Kidney capillary endothelial cell (primary cell): ENCODE data around the gene EXD2.
A peak's percentile ranks its signal among the peaks of the same experiment; 100 is the strongest.
"Not testable (repeated sequence)": the region's sequence is repeated elsewhere in the genome, so short reads cannot be mapped to it uniquely, and the experiment has no call there.

Experiments
- DNase-seq: peaks from one replicate; pipeline ENCODE4 v3.0.0-alpha.2; 2018; ENCODE audit warnings: low spot score

The EXD2 gene, protein sequence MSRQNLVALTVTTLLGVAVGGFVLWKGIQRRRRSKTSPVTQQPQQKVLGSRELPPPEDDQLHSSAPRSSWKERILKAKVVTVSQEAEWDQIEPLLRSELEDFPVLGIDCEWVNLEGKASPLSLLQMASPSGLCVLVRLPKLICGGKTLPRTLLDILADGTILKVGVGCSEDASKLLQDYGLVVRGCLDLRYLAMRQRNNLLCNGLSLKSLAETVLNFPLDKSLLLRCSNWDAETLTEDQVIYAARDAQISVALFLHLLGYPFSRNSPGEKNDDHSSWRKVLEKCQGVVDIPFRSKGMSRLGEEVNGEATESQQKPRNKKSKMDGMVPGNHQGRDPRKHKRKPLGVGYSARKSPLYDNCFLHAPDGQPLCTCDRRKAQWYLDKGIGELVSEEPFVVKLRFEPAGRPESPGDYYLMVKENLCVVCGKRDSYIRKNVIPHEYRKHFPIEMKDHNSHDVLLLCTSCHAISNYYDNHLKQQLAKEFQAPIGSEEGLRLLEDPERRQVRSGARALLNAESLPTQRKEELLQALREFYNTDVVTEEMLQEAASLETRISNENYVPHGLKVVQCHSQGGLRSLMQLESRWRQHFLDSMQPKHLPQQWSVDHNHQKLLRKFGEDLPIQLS

DNA sequence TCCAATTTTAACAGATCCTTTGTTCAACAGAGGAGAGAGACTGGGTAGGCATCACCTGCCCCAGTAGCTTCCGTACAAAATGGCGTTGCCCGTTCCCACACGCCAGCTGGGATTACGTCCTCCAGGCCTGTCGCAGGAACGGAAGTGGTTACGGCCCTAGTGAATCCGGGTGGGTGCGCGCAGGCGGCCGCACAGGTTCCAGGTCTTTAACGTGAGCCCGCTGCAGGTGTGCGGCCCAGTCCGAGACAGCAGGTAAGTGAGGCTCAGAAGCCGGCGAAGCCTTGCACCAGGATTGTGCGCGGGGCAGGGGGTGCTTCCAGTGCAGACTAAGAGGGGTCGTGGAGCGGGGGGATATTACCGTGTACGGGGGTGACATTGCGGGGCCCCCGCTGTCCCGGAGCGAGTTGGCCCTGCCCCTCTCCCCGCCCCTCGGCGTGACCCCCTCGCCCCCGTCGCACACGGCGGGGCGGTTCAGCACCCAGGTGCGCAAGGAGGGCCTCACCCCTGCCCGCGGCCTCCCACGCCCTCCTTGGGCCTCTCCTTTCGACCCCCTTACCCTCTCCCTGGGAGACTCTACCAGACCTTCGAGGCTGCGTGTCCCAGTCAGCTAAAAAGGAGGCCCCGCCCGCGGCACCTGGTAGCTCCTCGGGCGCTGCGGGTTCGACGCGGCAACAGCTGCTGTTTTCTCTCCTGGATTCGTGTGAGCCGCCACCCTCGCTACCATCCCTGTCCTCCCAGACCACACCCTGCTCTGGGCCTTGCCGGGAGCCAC lies at the start of gene EXD2:
Gene EXD2, plus strand, starts transcription at position 159 of the 772 bp plus-strand sequence. CDS start 17,973 bp downstream, outside the sequence.
- DNase-seq: peak; percentile 55

DNA sequence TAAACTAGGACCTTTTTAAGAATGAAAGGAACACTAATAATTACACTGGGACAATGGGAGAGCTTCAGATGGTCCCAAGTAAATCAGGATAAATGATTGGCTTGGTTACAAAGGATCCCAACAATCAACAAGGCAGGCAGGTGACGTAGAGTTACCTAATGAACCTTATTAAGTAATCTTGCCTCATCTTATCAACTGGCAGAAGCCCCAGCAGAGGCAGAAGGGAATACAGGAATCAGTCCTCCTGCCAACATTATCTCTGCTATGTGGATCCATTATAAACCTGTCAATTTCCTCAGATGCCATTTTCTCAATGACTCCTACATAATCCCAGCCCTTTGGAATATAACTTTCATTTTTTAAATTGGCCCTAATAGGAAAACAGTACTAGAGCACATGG lies 49.7 kb upstream of the EXD2 start:
- no peak for DNase-seq

DNA sequence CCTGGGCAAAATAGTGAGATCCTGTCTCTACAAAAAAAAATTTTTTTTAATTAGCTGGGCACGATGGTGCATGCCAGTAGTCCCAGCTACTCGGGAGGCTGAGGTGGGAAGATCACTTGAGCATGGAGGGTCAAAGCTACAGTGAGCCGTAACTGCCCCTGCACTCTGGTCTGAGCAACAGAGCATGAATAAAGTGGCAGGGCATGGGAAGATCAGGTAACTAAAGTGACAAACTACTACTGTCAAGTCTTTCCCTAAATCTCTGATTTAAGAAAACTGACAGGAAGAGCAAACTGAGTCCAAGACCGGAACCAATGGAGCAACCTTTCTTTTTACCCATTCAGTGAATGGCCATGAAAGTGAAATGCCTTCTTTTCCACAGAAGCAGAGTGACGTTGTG lies 49.2 kb upstream of the EXD2 start:
- no peak for DNase-seq

DNA sequence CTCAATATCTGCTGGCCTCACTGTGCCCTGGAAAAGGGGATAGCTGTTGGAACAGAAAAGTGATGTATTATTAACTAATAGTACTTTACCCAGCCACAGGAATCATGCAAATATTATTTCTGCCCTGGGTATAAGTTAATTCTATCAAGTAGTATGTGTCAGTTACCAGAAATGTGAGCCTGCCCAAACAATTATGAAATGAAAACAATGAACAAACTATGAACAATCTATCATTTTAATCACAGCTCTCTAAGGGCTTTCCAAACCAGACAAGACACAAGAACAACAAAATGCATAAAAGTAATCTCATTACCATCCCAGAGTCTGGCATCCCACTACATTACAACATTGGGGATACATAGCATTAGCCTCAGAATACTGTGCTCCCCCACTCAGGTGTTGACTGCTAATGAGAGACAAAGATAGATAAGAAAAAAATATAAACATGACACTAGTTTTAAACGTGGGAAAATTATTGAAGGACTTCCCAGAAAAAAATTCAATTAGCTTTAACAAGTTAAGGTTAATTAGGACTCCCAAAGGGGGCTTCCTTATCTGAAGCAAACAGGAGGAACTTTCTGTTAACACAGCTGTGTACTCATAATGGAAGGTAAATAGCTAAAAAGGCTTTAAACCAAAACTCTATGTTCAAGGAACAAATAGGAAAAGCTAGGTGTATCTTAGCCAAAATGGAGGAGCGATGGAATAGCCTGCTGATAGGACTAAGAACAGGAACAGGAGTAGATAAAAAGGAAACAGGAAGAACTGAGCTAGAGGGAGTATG lies 41.6 kb upstream of the EXD2 start:
- no peak for DNase-seq

DNA sequence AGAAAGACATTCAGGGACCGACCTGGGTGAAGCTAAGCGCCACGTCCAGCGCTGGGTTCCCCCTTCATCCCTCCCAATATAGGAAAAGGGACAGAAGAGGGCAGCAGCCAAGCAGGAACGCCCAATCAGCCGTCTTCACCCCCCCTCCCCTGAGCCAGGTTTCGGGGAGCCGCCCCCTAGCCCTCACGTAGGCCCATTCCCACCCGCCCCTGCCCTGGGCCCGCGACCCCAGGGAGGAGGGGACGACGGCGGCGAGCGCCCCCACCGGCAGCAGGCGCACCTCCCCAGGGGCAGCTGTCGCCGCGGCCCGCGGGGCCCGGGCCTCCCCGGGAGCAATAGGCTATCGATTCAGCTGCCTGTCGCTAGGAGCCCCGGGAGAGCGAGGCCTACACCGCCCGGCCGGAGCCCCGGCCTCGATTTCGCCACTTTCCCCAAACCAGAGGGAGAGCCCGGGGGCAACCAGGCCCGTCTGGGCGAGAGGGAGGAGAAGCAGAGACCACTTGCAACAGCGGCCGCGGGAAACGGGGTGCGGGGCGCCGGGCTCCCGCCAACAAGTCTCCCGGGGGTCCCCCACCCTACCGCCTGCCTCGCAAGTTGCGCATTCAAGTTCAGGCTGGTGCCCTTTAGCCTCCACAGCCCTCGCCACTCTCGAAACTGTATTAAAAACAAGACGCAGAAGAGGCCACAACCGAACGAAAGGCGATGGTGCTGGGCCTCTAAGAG lies 39.7 kb upstream of the EXD2 start:
- peak; percentile 44 for DNase-seq

DNA sequence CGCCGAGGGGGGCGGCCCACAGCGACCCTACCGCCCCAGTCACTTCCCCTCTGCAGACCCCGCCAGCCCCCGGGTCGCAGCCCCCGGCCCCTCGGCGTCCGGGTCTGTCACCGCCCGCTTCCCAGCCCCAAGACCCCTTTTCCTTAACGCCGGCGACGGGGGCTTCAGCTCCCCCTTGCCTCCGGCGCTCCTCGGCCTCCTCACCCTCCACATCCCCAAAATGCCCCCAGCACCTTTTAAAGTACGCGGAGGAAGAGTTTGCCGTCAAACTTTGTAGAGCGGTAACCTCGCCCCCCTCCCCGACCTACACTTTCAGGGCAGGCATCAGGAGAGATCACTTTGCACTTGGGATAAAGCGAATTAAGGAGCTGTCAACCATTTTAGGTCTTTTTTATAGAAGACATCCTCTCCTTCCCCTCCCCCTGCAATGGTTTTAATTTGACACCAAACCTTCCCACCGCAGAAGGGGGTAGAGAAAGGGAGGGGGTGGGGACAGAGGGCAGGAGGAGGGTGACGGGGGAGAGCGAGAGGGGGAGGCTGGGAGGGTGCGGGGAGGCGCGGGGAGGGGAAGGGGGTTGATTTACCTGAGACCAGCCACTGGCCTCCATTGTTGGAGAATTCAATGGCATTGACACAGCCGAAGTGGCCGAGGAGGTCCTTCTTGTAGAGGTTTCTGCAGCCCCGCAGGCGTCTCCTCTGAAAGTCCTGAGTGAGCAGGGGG lies 39.0 kb upstream of the EXD2 start:
- peak; percentile 16 for DNase-seq

DNA sequence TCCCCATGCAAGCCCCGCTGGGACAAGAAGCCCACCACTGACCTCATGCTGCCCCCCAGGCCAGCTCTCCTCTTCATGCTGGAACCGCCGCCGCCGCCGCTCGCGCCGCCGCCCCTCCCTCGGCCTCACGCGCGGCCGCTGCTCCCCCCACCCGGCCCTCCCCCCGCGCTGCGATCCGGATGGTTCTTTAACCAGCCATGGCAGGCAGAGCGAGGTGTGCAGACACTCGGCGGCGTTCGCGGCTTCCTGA lies 38.5 kb upstream of the EXD2 start, which contains the start of gene DCAF5:
Gene DCAF5, minus strand, starts transcription at position 218 of the 250 bp plus-strand sequence. Its CDS starts 141 bp downstream, at position 77.
- no peak for DNase-seq

DNA sequence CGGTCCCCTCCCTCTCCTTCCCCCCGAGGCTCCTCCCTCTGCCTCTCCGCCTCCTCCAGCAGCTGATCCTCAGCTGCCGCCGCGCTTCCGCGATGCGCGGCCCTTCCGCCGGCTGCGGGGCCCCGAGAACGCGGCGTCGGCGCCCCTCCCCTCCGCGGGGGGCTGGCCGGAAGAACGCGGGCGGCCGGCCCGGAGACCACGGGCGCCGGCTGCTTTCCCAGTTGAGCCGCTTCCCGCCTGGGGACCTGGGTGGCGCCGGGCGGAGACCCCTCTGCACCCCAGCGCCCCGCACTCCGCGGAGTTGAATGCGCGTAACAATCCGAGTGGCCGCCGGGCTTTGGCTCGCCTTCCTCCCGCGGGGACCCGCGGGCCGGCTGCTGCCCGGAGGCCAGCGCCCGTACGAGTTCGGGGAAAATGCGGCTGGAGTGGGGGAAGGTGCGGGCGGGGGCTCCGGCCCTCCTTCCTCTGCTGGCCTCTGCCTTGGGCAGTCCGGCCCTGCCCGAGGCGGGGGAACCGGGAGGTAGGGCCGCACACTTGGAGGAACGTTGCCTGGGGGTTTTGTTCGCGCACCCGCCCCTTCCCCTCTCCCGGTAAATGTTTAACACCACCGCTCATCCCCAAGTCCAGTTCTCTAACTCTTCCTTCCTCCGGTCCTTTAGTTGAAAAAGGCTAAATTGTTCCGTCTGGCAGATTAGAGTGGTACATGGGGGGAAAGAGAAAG lies 38.0 kb upstream of the EXD2 start:
- peak; percentile 81 for DNase-seq

DNA sequence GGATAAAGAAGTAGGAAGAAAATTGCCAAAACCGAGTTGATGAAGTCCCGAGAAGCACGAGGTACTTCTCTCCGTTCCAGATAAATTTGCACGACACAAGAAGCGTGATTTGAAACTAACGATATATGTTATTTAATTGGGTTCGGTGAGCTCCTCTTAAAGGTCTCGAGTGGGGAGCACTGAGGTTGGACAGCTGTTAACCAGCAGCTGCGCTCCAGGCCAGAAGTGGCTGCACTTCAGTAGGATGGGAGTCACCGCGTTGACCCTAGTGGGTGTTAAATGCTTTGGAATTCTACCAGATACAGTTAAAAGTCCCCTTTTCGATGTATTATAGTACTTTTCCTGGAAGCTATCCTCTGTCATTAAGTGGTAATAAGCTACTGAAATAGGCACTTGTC lies 37.4 kb upstream of the EXD2 start:
- DNase-seq: peak; percentile 53

DNA sequence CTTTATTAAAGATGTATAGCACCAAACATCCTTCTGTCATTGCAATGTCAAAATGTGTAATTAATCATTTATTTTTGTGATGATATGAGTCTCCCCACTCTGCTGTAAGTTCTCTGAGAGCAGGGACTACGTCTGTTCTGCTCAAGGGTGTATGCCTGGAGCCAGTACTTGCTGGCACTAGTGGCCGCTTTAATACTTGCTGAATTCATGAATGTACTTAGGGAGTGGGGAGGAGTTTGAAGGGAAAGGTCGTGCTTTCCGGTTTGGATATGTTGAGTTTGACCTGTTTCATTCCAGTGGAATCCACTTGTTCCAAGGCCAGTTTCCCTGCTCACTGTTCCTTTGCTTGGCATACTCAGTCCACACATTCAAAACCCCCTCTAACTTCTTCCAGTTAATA lies 36.5 kb upstream of the EXD2 start:
- DNase-seq: no peak

DNA sequence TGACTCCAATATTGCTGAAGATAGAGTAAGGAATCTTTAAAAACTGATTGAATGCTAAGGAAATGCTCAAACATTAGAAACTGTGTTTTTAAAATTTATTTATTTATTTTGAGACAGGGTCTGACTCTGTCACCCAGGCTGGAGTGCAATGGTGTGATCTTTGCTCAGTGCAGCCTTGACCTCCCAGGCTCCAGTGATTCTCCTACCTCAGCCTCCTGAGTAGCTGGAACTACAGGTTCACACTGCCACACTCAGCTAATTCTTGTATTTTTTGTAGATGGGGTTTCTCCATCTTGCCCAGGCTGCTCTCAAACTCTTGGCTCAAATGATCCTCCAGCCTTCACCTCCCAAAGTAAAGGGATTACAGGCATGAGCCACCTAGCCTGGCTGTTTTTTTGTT lies 35.1 kb upstream of the EXD2 start:
- no peak for DNase-seq

DNA sequence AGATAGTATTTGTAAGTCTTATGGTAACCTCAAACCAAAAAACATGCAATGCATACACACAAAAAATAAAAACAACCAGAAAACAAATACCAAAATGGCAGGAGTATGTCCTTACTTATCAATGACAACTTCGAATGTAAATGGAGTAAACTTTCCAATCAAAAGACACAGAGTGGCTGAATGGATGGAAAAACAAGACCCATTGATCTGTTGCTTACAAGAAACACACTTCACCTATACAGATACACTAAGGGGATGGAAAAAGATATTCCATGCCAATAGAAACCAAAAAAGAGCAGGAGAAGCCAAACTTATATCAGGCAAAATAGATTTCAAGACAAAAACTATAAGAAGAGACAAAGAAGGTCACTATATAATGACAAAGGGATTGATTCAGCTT lies 29.7 kb upstream of the EXD2 start:
- no peak for DNase-seq

DNA sequence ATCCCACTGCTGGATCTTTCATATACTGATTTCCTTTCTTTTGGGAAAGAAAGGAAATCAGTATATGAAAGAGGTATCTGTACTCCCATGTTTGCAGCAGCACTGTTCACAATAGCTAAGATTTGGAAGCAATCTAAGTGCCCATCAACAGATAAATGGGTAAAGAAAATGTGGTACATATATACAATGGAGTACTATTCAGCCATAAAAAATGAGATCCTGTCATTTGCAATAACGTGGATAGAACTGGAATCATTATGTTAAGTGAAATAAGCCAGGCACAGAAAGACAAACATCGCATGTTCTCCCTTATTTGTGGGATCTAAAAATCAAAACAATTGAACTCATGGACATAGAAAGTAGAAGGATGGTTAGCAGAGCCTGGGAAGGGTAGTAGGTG lies 25.5 kb upstream of the EXD2 start:
- not testable (repeated sequence) for DNase-seq

DNA sequence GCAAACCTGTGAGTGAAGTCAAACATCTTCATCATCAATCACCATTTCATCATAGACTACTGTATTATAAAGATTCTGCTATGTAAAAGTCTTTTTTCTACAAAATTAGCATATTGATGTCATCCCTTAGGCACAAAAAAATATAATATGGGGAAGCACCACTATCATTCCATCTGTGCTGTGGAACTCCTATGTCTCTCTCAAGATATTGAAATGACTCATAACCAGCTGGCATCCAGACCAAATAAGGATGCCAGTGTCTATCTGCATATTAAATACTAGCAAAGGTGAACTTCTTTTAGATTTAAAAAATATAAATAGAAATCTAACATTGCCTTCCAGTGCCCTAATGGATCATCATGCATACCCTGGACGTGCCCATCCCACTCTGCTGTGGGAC lies 20.5 kb upstream of the EXD2 start:
- DNase-seq: no peak

DNA sequence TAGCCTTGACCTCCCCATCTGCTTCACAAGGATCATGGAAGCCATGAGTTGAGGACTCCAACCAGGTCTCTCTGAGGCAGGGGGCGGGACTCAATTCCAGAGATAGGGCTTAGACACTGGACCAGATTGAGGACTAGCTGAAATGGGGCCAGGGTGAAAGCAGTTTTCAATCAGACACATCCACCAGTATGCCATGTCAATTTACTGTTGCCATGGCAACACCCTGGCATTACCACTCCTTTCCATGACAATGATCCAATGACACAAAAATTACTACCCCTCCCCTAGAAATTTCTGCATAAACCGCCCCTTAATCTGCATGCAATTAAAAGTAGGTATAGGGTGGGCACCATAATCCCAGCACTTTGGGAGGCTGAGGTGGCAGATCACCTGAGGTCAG lies 19.7 kb upstream of the EXD2 start:
- no peak for DNase-seq

DNA sequence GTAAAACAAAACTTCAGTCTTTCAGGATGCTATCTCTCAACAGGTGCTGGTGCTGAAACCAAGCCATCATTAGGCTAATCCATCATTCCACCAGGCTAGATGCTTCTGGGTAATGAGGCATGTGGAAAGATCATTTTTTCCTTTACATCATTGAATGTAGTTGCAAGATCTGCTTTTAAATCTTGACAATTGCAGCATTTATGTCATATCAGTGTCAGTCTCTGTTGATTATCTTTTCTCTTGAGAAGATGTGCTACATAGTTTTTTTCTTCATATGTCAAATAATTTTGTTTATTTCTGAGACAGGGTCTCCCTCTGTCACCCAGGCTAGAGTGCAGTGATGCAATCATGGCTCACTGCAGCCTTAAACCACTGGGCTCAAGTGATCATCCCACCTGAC lies 16.2 kb upstream of the EXD2 start:
- no peak for DNase-seq

DNA sequence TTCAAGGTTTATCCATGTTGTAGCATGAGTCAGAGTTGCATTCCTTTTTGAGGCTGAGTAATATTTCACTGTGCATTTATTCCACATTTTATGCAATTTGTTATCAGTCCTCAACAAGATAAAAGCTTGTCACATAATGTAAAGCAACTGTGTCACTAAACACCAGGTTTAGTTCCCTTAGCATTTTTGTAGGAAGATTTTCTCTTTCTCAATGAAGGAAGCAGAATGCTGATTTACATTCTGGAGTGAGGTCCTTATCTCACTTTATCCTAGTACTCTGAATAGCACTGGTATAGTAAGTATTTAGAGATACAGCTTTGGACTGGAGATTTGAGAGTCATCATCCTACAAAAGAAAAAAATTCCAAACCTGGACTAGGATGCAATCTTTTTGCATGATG lies 9.8 kb upstream of the EXD2 start:
- DNase-seq: no peak

DNA sequence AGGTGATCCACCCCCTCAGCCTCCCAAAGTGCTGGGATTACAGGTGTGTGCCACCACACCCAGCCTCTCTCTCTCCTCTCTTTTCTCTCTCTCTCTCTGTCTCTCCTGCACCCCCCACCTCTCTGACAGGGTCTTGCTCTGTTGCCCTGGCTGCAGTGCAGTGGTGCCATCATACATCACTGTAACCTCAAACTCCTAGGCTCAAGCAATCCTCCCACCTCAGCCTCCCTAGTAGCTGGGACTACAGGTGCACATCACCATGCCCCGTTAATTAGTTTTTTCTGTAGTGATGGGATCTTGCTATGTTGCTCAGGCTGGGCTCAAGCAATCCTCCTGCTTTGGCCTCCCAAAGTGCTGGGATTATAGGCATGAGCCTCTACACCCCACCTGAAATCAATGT lies 8.7 kb upstream of the EXD2 start:
- DNase-seq: not testable (repeated sequence)

DNA sequence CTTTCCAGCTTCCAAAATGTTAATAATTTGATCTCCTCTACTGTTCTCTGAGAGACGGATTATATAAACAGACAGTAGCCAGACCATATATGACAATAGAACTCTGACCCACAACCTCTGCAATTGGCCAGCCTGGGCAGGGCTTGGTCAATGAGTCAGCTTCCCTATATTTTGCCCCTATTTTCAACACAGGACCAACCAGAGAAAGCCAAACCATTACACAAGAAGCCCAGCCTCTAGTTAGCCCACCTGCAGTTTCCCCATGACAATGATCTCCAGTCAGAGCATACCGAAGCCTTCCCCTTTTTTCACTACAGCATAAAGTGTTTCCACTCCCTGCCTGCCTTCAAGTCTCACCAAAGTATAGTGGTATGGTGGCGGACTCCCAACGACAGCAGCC lies 7.6 kb upstream of the EXD2 start:
- DNase-seq: no peak

DNA sequence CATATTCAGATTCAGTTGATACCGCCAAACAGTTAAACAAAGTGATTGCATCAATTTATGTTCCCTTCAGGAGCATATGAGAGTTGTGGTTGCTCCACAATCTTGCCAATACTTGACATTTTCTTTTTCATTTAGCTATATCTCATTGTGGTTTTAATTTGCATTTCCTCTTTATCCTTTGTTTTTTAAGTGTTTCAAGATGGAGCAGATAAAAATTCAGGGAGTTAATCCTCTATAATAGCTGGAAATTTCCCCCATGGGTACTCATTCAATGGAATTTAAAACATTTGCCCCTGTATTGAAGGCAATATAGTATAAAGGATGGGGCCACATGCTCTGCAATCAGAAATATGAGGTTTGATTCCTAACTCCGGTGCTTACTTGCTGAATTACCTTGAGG lies 1.1 kb upstream of the EXD2 start:
- no peak for DNase-seq
